Mesenchymal stem cell (in vitro differentiated cells and primary cell): ENCODE measurements around the gene SULF2.

Experiments
- DNase-seq: peaks from one replicate; pipeline ENCODE4 v3.0.0-alpha.2; 2013
- H2AFZ ChIP-seq: one replicate; pipeline ENCODE4 v1.6.1; 2013; ENCODE audit warnings: low read depth, mild to moderate bottlenecking, control low read depth, inconsistent platforms, low read length, moderate library complexity
- H2AK5ac ChIP-seq: 2 replicates; pipeline ENCODE4 v1.6.1; 2013; ENCODE audit warnings: low read length, moderate library complexity, mild to moderate bottlenecking, inconsistent platforms; ENCODE audit not compliant: severe bottlenecking
- H2BK120ac ChIP-seq: one replicate; pipeline ENCODE4 v1.6.1; 2013; ENCODE audit warnings: low read depth, mild to moderate bottlenecking, inconsistent platforms, low read length, moderate library complexity
- H2BK12ac ChIP-seq, 2 experiments: one replicate each; pipeline ENCODE4 v1.6.1; 2013; ENCODE audit warnings: inconsistent platforms in 2 of 2, low read length in 2 of 2, mild to moderate bottlenecking in 2 of 2, moderate library complexity in 2 of 2, control low read depth in 1 of 2
- H2BK15ac ChIP-seq: one replicate; pipeline ENCODE4 v1.6.1; 2013; ENCODE audit warnings: mild to moderate bottlenecking, low read depth, inconsistent platforms; ENCODE audit not compliant: poor library complexity, severe bottlenecking
- H2BK5ac ChIP-seq: 2 replicates; pipeline ENCODE4 v1.6.1; 2013; ENCODE audit warnings: low read depth, mild to moderate bottlenecking, low read length, control low read depth, inconsistent platforms; ENCODE audit not compliant: poor library complexity, severe bottlenecking
- H3K14ac ChIP-seq, 2 experiments: one replicate each; pipeline ENCODE4 v1.6.1; 2013; ENCODE audit warnings: inconsistent platforms in 2 of 2, low read length in 2 of 2, control low read depth in 1 of 2, mild to moderate bottlenecking in 1 of 2, moderate library complexity in 1 of 2
- H3K18ac ChIP-seq, 2 experiments: one replicate each; pipeline ENCODE4 v1.6.1; 2013; ENCODE audit warnings: inconsistent platforms in 2 of 2, low read length in 2 of 2, control low read depth in 1 of 2, low read depth in 1 of 2, mild to moderate bottlenecking in 1 of 2
- H3K23ac ChIP-seq, 2 experiments: one replicate each; pipeline ENCODE4 v1.6.1; 2013; ENCODE audit warnings: inconsistent platforms in 2 of 2, low read length in 2 of 2, mild to moderate bottlenecking in 2 of 2, moderate library complexity in 2 of 2, control low read depth in 1 of 2
- H3K27ac ChIP-seq: 2 replicates; pipeline ENCODE4 v1.5.1; 2013; ENCODE audit warnings: mild to moderate bottlenecking, moderate library complexity, low read length, control low read depth, inconsistent platforms; ENCODE audit not compliant: poor library complexity, severe bottlenecking
- H3K27me3 ChIP-seq, 2 experiments: 2 replicates each; pipeline versions ENCODE4 v1.6.1 to v1.7.0; 2013; ENCODE audit warnings: low read length in 2 of 2, mild to moderate bottlenecking in 2 of 2, moderate library complexity in 2 of 2, control low read depth in 1 of 2, inconsistent platforms in 1 of 2; ENCODE audit not compliant: control insufficient read depth in 1 of 2, insufficient read depth in 1 of 2
- H3K36me3 ChIP-seq, 2 experiments: 2 replicates each; pipeline versions ENCODE4 v1.6.1 to v1.7.0; 2013; ENCODE audit warnings: low read length in 2 of 2, control low read depth in 1 of 2, inconsistent platforms in 1 of 2, low read depth in 1 of 2, mild to moderate bottlenecking in 1 of 2; ENCODE audit not compliant: insufficient read depth in 2 of 2, control insufficient read depth in 1 of 2
- H3K4ac ChIP-seq, 2 experiments: one replicate each; pipeline ENCODE4 v1.6.1; 2013; ENCODE audit warnings: inconsistent platforms in 2 of 2, low read length in 2 of 2, mild to moderate bottlenecking in 2 of 2, moderate library complexity in 2 of 2, control low read depth in 1 of 2, low read depth in 1 of 2
- H3K4me1 ChIP-seq: 2 replicates; pipeline ENCODE4 v1.6.1; 2013; ENCODE audit warnings: low read depth, low read length, control low read depth; ENCODE audit not compliant: control insufficient read depth, insufficient read depth
- H3K4me2 ChIP-seq: 2 replicates; pipeline ENCODE4 v1.6.1; 2013; ENCODE audit warnings: low read length, mild to moderate bottlenecking, inconsistent platforms; ENCODE audit not compliant: poor library complexity, severe bottlenecking
- H3K4me3 ChIP-seq, 2 experiments: 2 replicates each; pipeline versions ENCODE4 v1.5.1 to v1.7.0; 2013; ENCODE audit warnings: low read length in 2 of 2, mild to moderate bottlenecking in 2 of 2, control low read depth in 1 of 2, low read depth in 1 of 2; ENCODE audit not compliant: insufficient read depth in 1 of 2
- H3K79me1 ChIP-seq: replicated peaks from 2 replicates; pipeline ENCODE4 v1.6.1; 2013; ENCODE audit warnings: mild to moderate bottlenecking, control low read depth, low read length, inconsistent platforms; ENCODE audit not compliant: poor library complexity, severe bottlenecking
- H3K9ac ChIP-seq: 2 replicates; pipeline ENCODE4 v1.7.0; 2013; ENCODE audit warnings: mild to moderate bottlenecking, low read length, moderate library complexity
- H3K9me3 ChIP-seq: 2 replicates; pipeline ENCODE4 v1.7.0; 2013; ENCODE audit warnings: mild to moderate bottlenecking, low read length; ENCODE audit not compliant: control insufficient read depth
- H4K8ac ChIP-seq: one replicate; pipeline ENCODE4 v1.6.1; 2013; ENCODE audit warnings: inconsistent platforms, mild to moderate bottlenecking, low read length, moderate library complexity
- H4K91ac ChIP-seq: one replicate; pipeline ENCODE4 v1.6.1; 2013; ENCODE audit warnings: mild to moderate bottlenecking, low read length, inconsistent platforms
- WGBS: methylation state at CpG from one replicate; pipeline ENCODE4 v1.1.7; 2013; ENCODE audit warnings: mixed read lengths; 5-methylcytosine and 5-hydroxymethylcytosine counted together

SULF2 gene

DNA sequence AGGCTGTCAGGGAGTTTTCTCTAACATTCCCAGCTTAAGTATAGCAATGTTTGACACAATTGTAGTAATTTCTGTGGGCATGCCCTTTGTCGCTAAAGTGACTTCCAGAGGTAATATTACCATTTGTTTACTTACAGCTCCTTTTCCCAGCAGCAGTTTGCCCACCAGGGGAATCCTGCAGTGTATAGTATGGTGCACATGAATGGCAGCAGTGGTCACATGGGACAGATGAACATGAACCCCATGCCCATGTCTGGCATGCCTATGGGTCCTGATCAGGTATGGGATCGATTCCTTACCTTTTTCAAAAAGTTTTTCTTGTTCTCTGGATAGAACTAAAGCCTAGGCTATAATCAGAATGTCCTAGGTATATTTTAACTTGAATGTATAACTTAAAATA is 132.5 kb downstream of the SULF2 start:
- H2BK12ac ChIP-seq, result no peak overlapping the region
- H3K27ac ChIP-seq, result no peak overlapping the region
- no peak overlapping the region for H3K9ac ChIP-seq
- H3K18ac ChIP-seq, result no peak overlapping the region
- no peak overlapping the region for H3K4me2 ChIP-seq
- H3K4ac ChIP-seq, result no peak overlapping the region
- H4K91ac ChIP-seq, result no peak overlapping the region
- peaks cover 2% of the 10 kb centered on the region for H3K79me1 ChIP-seq
- 100% methylated on average over 1 of the region's 2 CpGs for WGBS
- no peak overlapping the region for H3K23ac ChIP-seq
- H3K27me3 ChIP-seq, result no peaks in the 10 kb centered on the region
- H2BK5ac ChIP-seq, result no peak overlapping the region
- no peak overlapping the region for H4K8ac ChIP-seq
- DNase-seq, result no peak
- no peak overlapping the region for H2AFZ ChIP-seq
- H3K14ac ChIP-seq, result no peak overlapping the region
- H2BK120ac ChIP-seq, result no peak overlapping the region
- no peak overlapping the region for H2AK5ac ChIP-seq
- H3K36me3 ChIP-seq, result peaks cover 19 to 87% of the 10 kb centered on the region in 2 experiments
- no peaks in the 10 kb centered on the region for H3K9me3 ChIP-seq
- no peak overlapping the region for H2BK15ac ChIP-seq
- no peaks in the 10 kb centered on the region for H3K4me1 ChIP-seq
- no peak overlapping the region for H3K4me3 ChIP-seq

DNA sequence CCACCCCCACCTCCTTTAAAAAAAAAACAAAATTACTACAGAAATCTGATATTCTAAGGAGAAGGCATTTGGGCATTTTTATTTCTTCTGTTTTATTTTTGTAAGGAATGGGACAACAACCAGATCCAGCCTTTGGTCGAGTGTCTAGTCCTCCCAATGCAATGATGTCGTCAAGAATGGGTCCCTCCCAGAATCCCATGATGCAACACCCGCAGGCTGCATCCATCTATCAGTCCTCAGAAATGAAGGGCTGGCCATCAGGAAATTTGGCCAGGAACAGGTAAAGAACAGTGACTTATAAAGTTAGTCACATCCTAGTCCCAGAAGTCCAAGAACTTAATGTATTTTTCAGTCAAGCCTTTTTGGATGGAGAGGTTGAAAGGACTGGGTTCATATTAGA is 133.0 kb downstream of the SULF2 start:
- WGBS, result 96% methylated on average over 3 of the region's 3 CpGs
- H3K27me3 ChIP-seq, result no peaks in the 10 kb centered on the region

DNA sequence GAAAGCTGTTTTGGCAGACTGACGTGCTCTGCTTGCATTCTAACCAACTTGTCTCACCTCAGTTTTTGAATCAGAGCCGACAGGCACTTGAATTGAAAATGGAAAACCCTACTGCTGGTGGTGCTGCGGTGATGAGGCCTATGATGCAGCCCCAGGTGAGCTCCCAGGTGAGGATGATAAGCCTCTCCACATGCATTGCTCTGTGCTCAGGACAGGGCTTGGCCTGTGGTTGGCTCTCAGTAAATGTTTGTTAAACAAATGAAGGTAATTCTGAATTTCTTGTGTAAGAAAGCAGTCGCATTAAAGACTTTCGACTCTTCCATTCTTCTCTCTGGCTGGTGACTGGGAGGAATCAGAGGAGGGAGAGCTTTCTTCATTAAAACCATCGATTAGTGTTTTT is 136.3 kb downstream of the SULF2 start:
- H2BK120ac ChIP-seq, result no peak overlapping the region
- DNase-seq, result no peak
- H3K4me2 ChIP-seq, result no peak overlapping the region
- no peak overlapping the region for H3K23ac ChIP-seq
- no peak overlapping the region for H2BK12ac ChIP-seq
- no peak overlapping the region for H2BK15ac ChIP-seq
- no peak overlapping the region for H2BK5ac ChIP-seq
- H4K8ac ChIP-seq, result no peak overlapping the region
- 89% methylated on average over 6 of the region's 6 CpGs for WGBS
- H4K91ac ChIP-seq, result no peak overlapping the region
- no peak overlapping the region for H3K4ac ChIP-seq
- H2AK5ac ChIP-seq, result no peak overlapping the region
- H3K4me3 ChIP-seq, result no peak overlapping the region
- peaks cover 26 to 87% of the 10 kb centered on the region in 2 experiments for H3K36me3 ChIP-seq
- no peaks in the 10 kb centered on the region for H3K9me3 ChIP-seq
- no peaks in the 10 kb centered on the region for H3K4me1 ChIP-seq
- no peak overlapping the region for H3K18ac ChIP-seq
- H3K9ac ChIP-seq, result no peak overlapping the region
- no peaks in the 10 kb centered on the region for H3K27me3 ChIP-seq
- no peak overlapping the region for H3K27ac ChIP-seq
- no peak overlapping the region for H3K14ac ChIP-seq
- no peak overlapping the region for H2AFZ ChIP-seq
- H3K79me1 ChIP-seq, result no peaks in the 10 kb centered on the region

More for the DNA sequence above, 133.0 kb downstream of the SULF2 start:
- no peak overlapping the region for H2BK5ac ChIP-seq
- H2BK120ac ChIP-seq, result no peak overlapping the region
- no peaks in the 10 kb centered on the region for H3K4me1 ChIP-seq
- no peak overlapping the region for H3K4ac ChIP-seq
- no peak overlapping the region for H4K91ac ChIP-seq
- no peak overlapping the region for H2BK15ac ChIP-seq
- H4K8ac ChIP-seq, result no peak overlapping the region
- H3K36me3 ChIP-seq, result peaks cover 19 to 86% of the 10 kb centered on the region in 2 experiments
- no peak overlapping the region for H3K4me3 ChIP-seq
- H3K18ac ChIP-seq, result no peak overlapping the region
- H3K79me1 ChIP-seq, result peaks cover 2% of the 10 kb centered on the region
- no peak overlapping the region for H3K23ac ChIP-seq
- H2BK12ac ChIP-seq, result no peak overlapping the region
- DNase-seq, result no peak
- no peak overlapping the region for H3K14ac ChIP-seq
- no peak overlapping the region for H2AFZ ChIP-seq
- no peak overlapping the region for H3K27ac ChIP-seq
- H3K9me3 ChIP-seq, result no peaks in the 10 kb centered on the region
- H2AK5ac ChIP-seq, result no peak overlapping the region
- no peak overlapping the region for H3K9ac ChIP-seq
- no peak overlapping the region for H3K4me2 ChIP-seq

DNA sequence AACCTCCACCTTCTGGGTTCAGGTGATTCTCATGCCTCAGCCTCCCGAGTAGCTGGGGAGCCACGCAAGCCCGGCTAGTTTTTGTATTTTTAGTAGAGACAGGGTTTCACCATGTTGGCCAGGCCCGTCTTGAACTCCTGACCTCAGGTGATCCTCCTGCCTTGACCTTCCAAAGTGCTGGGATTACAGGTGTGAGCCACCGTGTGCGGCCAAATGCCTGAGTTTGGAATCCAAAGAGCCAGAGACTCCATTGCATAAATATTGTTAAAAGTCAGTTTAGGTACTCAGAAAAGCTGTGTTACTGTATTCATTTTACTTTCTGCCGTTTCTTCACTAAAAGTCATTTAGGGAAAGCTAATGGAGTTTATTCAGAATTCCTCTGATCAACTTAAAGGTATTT is 137.3 kb downstream of the SULF2 start:
- H4K91ac ChIP-seq, result no peak overlapping the region
- H3K4me3 ChIP-seq, result no peak overlapping the region
- no peak overlapping the region for H4K8ac ChIP-seq
- H2BK15ac ChIP-seq, result no peak overlapping the region
- H2BK5ac ChIP-seq, result no peak overlapping the region
- no peak overlapping the region for H3K14ac ChIP-seq
- no peaks in the 10 kb centered on the region for H3K4me1 ChIP-seq
- H3K4me2 ChIP-seq, result no peak overlapping the region
- H3K9me3 ChIP-seq, result no peaks in the 10 kb centered on the region
- H3K36me3 ChIP-seq, result peaks cover 26 to 87% of the 10 kb centered on the region in 2 experiments
- no peak overlapping the region for H2AK5ac ChIP-seq
- H2BK120ac ChIP-seq, result no peak overlapping the region
- H3K27ac ChIP-seq, result no peak overlapping the region
- DNase-seq, result no peak
- H3K9ac ChIP-seq, result no peak overlapping the region
- 98% methylated on average over 6 of the region's 7 CpGs for WGBS
- no peak overlapping the region for H3K4ac ChIP-seq
- no peaks in the 10 kb centered on the region for H3K27me3 ChIP-seq
- no peak overlapping the region for H2AFZ ChIP-seq
- no peaks in the 10 kb centered on the region for H3K79me1 ChIP-seq
- no peak overlapping the region for H2BK12ac ChIP-seq
- H3K23ac ChIP-seq, result no peak overlapping the region
- H3K18ac ChIP-seq, result no peak overlapping the region
